HCT116 (cell line): Measurements from ENCODE around the gene COPA. TPM values are rescaled to one million over a fixed set of nuclear protein-coding genes. Genes with fewer than 3 reads are reported as not detected.

Source experiments
- ATAC-seq: fragments of 200-7000 bp; cut with Tn5 transposase; 2 replicates; pipeline ENCODE4 v1.9.1; 2020; ENCODE audit warnings: mild to moderate bottlenecking, moderate library complexity
- BruUV-seq: library from RNA; stranded (reverse); fragments of 400-500 nt; replicated peaks from 2 replicates; lab custom pipeline; 2021; lab: Mats Ljungman, UMichigan
- CTCF ChIA-PET: fragments of 300-600 bp; sonication (Branson Sonifier 250); formaldehyde crosslinking; loops from one replicate; lab custom pipeline; 2021; ENCODE audit warnings: antibody characterized with exemption; lab: Charles Lee
- POLR2A ChIA-PET: fragments of 300-600, 350-600 bp; sonication (Branson Sonifier 250); formaldehyde crosslinking; loops from one replicate; lab custom pipeline; 2021; ENCODE audit warnings: antibody characterized with exemption; lab: Charles Lee
- RAD21 ChIA-PET, 2 experiments: fragments of 300-600 bp; sonication (Branson Sonifier 250); formaldehyde crosslinking; loops; one replicate each; lab custom pipeline; 2023; ENCODE audit warnings: low total read pairs in 2 of 2; ENCODE audit not compliant: uncharacterized antibody in 2 of 2, unreplicated experiment in 2 of 2, low non-redundant PET in 1 of 2; lab: Charles Lee
- DNase-seq: peaks from one replicate; pipeline ENCODE4 v3.0.0-alpha.2; 2010; ENCODE audit warnings: low read depth, low spot score
- H2AFZ ChIP-seq: fragments of 200-600 bp; shearing (Covaris generic), sonication (generic); 2 replicates; pipeline ENCODE4 v1.6.1; 2017; ENCODE audit warnings: low read depth, mixed run types, mixed read lengths, antibody characterized with exemption, low read length; ENCODE audit not compliant: poor library complexity, severe bottlenecking
- H3K27ac ChIP-seq: 2 replicates; pipeline ENCODE4 v1.5.1; 2012; ENCODE audit warnings: low read depth, low read length
- H3K27me3 ChIP-seq: fragments of 200-600 bp; sonication (generic); 2 replicates; pipeline ENCODE4 v1.6.1; 2016; ENCODE audit warnings: mixed run types, low read length, mixed read lengths; ENCODE audit not compliant: insufficient read depth
- H3K36me3 ChIP-seq, 2 experiments: fragments of 200-500 bp in 1 of 2; fragments of 200-600 bp in 1 of 2; sonication (Bioruptor generic) in 1 of 2; sonication (generic) in 1 of 2; 2 replicates each; pipeline versions ENCODE4 v1.5.1 to v1.6.1; 2014 to 2016; ENCODE audit warnings: low read length in 2 of 2, inconsistent platforms in 1 of 2, mixed read lengths in 1 of 2, mixed run types in 1 of 2; ENCODE audit not compliant: insufficient read depth in 2 of 2, control insufficient read depth in 1 of 2
- H3K4me1 ChIP-seq, 2 experiments: fragments of 200-600 bp in 1 of 2; sonication (generic) in 1 of 2; 2 replicates each; pipeline versions ENCODE4 v1.5.1 to v1.6.1; 2012 to 2017; ENCODE audit warnings: low read length in 2 of 2, inconsistent platforms in 1 of 2, mild to moderate bottlenecking in 1 of 2, mixed read lengths in 1 of 2, mixed run types in 1 of 2, moderate library complexity in 1 of 2; ENCODE audit not compliant: insufficient read depth in 2 of 2, control insufficient read depth in 1 of 2
- H3K4me2 ChIP-seq: fragments of 200-600 bp; sonication (generic); 2 replicates; pipeline ENCODE4 v1.6.1; 2017; ENCODE audit warnings: mixed run types, low read length, mixed read lengths
- H3K4me3 ChIP-seq, 2 experiments: fragments of 200-600 bp in 1 of 2; sonication (generic) in 1 of 2; replicated peaks in 1 of 2; 2 replicates each; pipeline ENCODE4 v1.5.1; 2011 to 2016; ENCODE audit warnings: low read length in 2 of 2, control low read depth in 1 of 2, low read depth in 1 of 2, mild to moderate bottlenecking in 1 of 2, mixed read lengths in 1 of 2, mixed run types in 1 of 2
- H3K79me2 ChIP-seq: fragments of 200-600 bp; sonication (generic); 2 replicates; pipeline ENCODE4 v1.6.1; 2017; ENCODE audit warnings: mild to moderate bottlenecking, mixed run types, low read length, moderate library complexity, mixed read lengths; ENCODE audit not compliant: insufficient read depth
- H3K9ac ChIP-seq: fragments of 200-600 bp; sonication (generic); 2 replicates; pipeline ENCODE4 v1.6.1; 2016; ENCODE audit warnings: low read length, mixed read lengths
- H3K9me2 ChIP-seq: fragments of 200-600 bp; sonication (generic), shearing (Covaris generic); 2 replicates; pipeline ENCODE4 v1.6.1; 2017; ENCODE audit warnings: mixed run types, mild to moderate bottlenecking, moderate library complexity; ENCODE audit not compliant: insufficient read depth
- H3K9me3 ChIP-seq, 2 experiments: fragments of 200-500 bp in 1 of 2; fragments of 200-600 bp in 1 of 2; sonication (Bioruptor generic) in 1 of 2; sonication (generic) in 1 of 2; 2 replicates each; pipeline ENCODE4 v1.6.1; 2014 to 2017; ENCODE audit warnings: low read length in 2 of 2, mixed read lengths in 2 of 2, inconsistent platforms in 1 of 2, low read depth in 1 of 2, mild to moderate bottlenecking in 1 of 2, mixed run types in 1 of 2, moderate library complexity in 1 of 2; ENCODE audit not compliant: control insufficient read depth in 1 of 2, insufficient read depth in 1 of 2
- H4K20me1 ChIP-seq: fragments of 200-600 bp; sonication (generic), shearing (Covaris generic); 2 replicates; pipeline ENCODE4 v1.6.1; 2017; ENCODE audit warnings: mixed run types, mild to moderate bottlenecking, moderate library complexity; ENCODE audit not compliant: insufficient read depth
- EZH2phosphoT487 ChIP-seq: fragments of 200-600 bp; IDR thresholded peaks from 2 replicates; pipeline ENCODE4 v1.6.1; 2018; ENCODE audit warnings: antibody characterized with exemption, borderline replicate concordance
- POLR2A ChIP-seq: IDR thresholded peaks from 2 replicates; pipeline ENCODE4 v1.7.0; 2011; ENCODE audit warnings: borderline replicate concordance; ENCODE audit not compliant: insufficient read depth, insufficient read length; ENCODE audit errors: extremely low read depth
- SRF ChIP-seq: IDR thresholded peaks from 2 replicates; pipeline ENCODE4 v1.6.1; 2012; ENCODE audit warnings: low read depth
- intact Hi-C: fragments of 100-400 bp; cut with micrococcal nuclease; formaldehyde crosslinking; loops from 2 replicates; pipeline ENCODE4 v1.10.0; 2022
- total RNA-seq: library from RNA; stranded (reverse); gene quantifications from one replicate; pipeline ENCODE4 v1.2.1, GENCODE V29; 2021; ENCODE audit not compliant: unreplicated experiment
- TF ChIP-seq, protein P1 (sequence below), 3 experiments: fragments of 200-600 bp in 1 of 3; sonication (generic) in 1 of 3; IDR thresholded peaks in 2 of 3; conservative IDR thresholded peaks in 1 of 3; 2 replicates each; pipeline ENCODE4 v1.5.1; 2012 to 2017; ENCODE audit warnings: low read depth in 2 of 3, low read length in 2 of 3, antibody characterized with exemption in 1 of 3, borderline replicate concordance in 1 of 3, control low read depth in 1 of 3, mild to moderate bottlenecking in 1 of 3, mixed read lengths in 1 of 3, mixed run types in 1 of 3, moderate library complexity in 1 of 3; ENCODE audit not compliant: insufficient read depth in 1 of 3

COPA gene
- total RNA-seq, 1 experiment from 2014 or later: 132 TPM

DNA sequence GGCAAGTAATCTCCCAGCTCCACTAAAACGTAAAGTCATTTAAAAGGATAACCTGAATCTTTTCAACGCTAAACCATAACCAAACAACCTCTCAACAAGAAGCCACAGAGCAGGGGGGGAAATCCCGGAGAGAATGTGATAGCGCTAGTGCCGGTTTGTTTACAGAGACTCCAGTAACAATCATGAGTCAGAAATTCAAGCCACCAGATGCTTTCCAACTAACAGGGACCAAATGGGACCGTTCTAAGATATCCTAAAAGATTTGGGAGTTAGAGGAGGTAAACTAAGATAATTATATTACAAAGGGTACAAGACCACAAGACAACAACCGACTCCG, 81.5 kb downstream of the COPA start:
- ATAC-seq: peak; percentile 24; the same call in 1 of the 2 replicates
- Histone ChIP-seq H3K4me2 (peak overlapping the region; percentile 80), H3K4me3 (peak overlapping the region; percentile 97 to 98), H2AFZ (no peak overlapping the region), H3K27me3 (no peaks in the 10 kb centered on the region), H3K36me3 (0 out of 4 replicates have a peak, but pooled peaks cover 0 to 5% of the 10 kb centered on the region in 2 experiments), H3K9ac (peak overlapping the region; percentile 96), H3K27ac (peak overlapping the region; percentile 73), H3K9me2 (no peaks in the 10 kb centered on the region), H3K4me1 (peaks cover 28 to 36% of the 10 kb centered on the region in 2 experiments), H3K79me2 (peaks cover 56% of the 10 kb centered on the region), H4K20me1 (no peaks in the 10 kb centered on the region; the same call in 1 of the 2 replicates), H3K9me3 (no peaks in the 10 kb centered on the region)
- no TSS peak for BruUV-seq
- no peak for DNase-seq
- TF ChIP-seq EZH2phosphoT487 (no peak), SRF (no peak), POLR2A (peak; percentile 37)
- TF ChIP-seq, protein P1, sequence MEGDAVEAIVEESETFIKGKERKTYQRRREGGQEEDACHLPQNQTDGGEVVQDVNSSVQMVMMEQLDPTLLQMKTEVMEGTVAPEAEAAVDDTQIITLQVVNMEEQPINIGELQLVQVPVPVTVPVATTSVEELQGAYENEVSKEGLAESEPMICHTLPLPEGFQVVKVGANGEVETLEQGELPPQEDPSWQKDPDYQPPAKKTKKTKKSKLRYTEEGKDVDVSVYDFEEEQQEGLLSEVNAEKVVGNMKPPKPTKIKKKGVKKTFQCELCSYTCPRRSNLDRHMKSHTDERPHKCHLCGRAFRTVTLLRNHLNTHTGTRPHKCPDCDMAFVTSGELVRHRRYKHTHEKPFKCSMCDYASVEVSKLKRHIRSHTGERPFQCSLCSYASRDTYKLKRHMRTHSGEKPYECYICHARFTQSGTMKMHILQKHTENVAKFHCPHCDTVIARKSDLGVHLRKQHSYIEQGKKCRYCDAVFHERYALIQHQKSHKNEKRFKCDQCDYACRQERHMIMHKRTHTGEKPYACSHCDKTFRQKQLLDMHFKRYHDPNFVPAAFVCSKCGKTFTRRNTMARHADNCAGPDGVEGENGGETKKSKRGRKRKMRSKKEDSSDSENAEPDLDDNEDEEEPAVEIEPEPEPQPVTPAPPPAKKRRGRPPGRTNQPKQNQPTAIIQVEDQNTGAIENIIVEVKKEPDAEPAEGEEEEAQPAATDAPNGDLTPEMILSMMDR (IDR thresholded peaks at IDR 0.05 in 2 of 3, conservative IDR thresholded peaks at IDR 0.05 in 1 of 3; ENCODE audit: borderline replicate concordance in 1 of 3, insufficient read depth in 1 of 3, low read depth in 2 of 3, low read length in 2 of 3): no peak
- intact Hi-C loops: no loop called here
- ChIA-PET CTCF (interaction anchor here (1.0 to 3.8 kb wide), 2 partner anchors 10 to 68 kb away, joined by 4 to 39 read pairs; no protein-coding TSS in a partner anchor), POLR2A (interaction anchor here (0.7 to 1.1 kb wide), 2 partner anchors 9 to 33 kb away, joined by 3 read pairs; no protein-coding TSS in a partner anchor), RAD21 (no interaction called here)
